SU-DHL-6 (cell line): ENCODE data around the gene DGCR6.
"Not testable (repeated sequence)": the region's sequence is repeated elsewhere in the genome, so short reads cannot be mapped to it uniquely, and the experiment has no call there.

Source experiments
- H2AFZ ChIP-seq: fragments of 200-600 bp; sonication (generic); 2 replicates; pipeline ENCODE4 v1.6.1; 2014; ENCODE audit warnings: low read depth, mild to moderate bottlenecking, moderate library complexity, mixed read lengths, antibody characterized with exemption, low read length; ENCODE audit not compliant: severe bottlenecking
- H3F3A ChIP-seq: fragments of 200-600 bp; shearing (Covaris generic); 2 replicates; pipeline ENCODE4 v1.6.0; 2016; ENCODE audit warnings: antibody characterized with exemption, mild to moderate bottlenecking; ENCODE audit not compliant: insufficient read depth
- H3K27ac ChIP-seq: fragments of 200-600 bp; sonication (generic); 2 replicates; pipeline ENCODE4 v1.5.1; 2016; ENCODE audit warnings: low read depth, mild to moderate bottlenecking, low read length, moderate library complexity, mixed read lengths
- H3K27me3 ChIP-seq: fragments of 200-600 bp; sonication (generic), shearing (Covaris generic); 2 replicates; pipeline ENCODE4 v1.6.0; 2014; ENCODE audit warnings: mild to moderate bottlenecking, low read length
- H3K36me3 ChIP-seq: fragments of 200-600 bp; sonication (generic); 2 replicates; pipeline ENCODE4 v1.6.1; 2014; ENCODE audit warnings: mild to moderate bottlenecking, low read length, mixed read lengths
- H3K4me2 ChIP-seq: fragments of 300-600, 200-600 bp; shearing (Covaris generic), sonication (generic); 2 replicates; pipeline ENCODE4 v1.6.0; 2014; ENCODE audit warnings: low read length, low read depth, mild to moderate bottlenecking; ENCODE audit not compliant: poor library complexity, severe bottlenecking
- H3K4me3 ChIP-seq: fragments of 200-600 bp; sonication (generic); 2 replicates; pipeline ENCODE4 v1.5.1; 2014; ENCODE audit warnings: antibody characterized with exemption, low read length, mild to moderate bottlenecking, mixed read lengths; ENCODE audit not compliant: insufficient read depth, poor library complexity, severe bottlenecking
- H3K79me2 ChIP-seq: fragments of 200-600 bp; sonication (generic); 2 replicates; pipeline ENCODE4 v1.6.1; 2014; ENCODE audit warnings: mild to moderate bottlenecking, low read length, moderate library complexity; ENCODE audit not compliant: insufficient read depth
- H3K9ac ChIP-seq: fragments of 200-600 bp; sonication (generic); 2 replicates; pipeline ENCODE4 v1.7.0; 2014; ENCODE audit warnings: mild to moderate bottlenecking, low read length
- H3K9me2 ChIP-seq: fragments of 200-600 bp; sonication (generic); replicated peaks from 2 replicates; pipeline ENCODE4 v1.6.1; 2014; ENCODE audit warnings: low read length; ENCODE audit not compliant: insufficient read depth
- H3K9me3 ChIP-seq: fragments of 200-600 bp; sonication (generic); 2 replicates; pipeline ENCODE4 v1.6.1; 2014; ENCODE audit warnings: low read length, mixed read lengths; ENCODE audit not compliant: insufficient read depth
- H4K20me1 ChIP-seq: fragments of 200-600 bp; sonication (generic); 2 replicates; pipeline ENCODE4 v1.6.1; 2014; ENCODE audit warnings: low read depth, mild to moderate bottlenecking, antibody characterized with exemption, low read length, moderate library complexity, mixed read lengths
- CTCF ChIP-seq: fragments of 200-600 bp; sonication (generic); IDR thresholded peaks from one replicate; pipeline ENCODE4 v1.5.1; 2017; ENCODE audit warnings: antibody characterized with exemption, mild to moderate bottlenecking, low read length, moderate library complexity; ENCODE audit not compliant: insufficient read depth, poor library complexity, severe bottlenecking
- EZH2phosphoT487 ChIP-seq: fragments of 200-600 bp; sonication (generic), shearing (Covaris generic); conservative IDR thresholded peaks from 2 replicates; pipeline ENCODE4 v1.6.1; 2018; ENCODE audit warnings: mild to moderate bottlenecking, antibody characterized with exemption, low read length, moderate library complexity, mixed read lengths

The DGCR6 gene

GRCh38 chr22:18950141-18950540 lies 44.0 kb downstream of the DGCR6 start:
- no peaks in the 10 kb centered on the region for H3K9me3 ChIP-seq
- H3K9ac ChIP-seq: no peak overlapping the region
- no peak for TF ChIP-seq EZH2phosphoT487
- no peak for TF ChIP-seq CTCF
- no peaks in the 10 kb centered on the region for H3K27me3 ChIP-seq
- no peak overlapping the region for H3K4me3 ChIP-seq
- no peaks in the 10 kb centered on the region for H3K79me2 ChIP-seq
- H3F3A ChIP-seq: no peaks in the 10 kb centered on the region
- H3K36me3 ChIP-seq: no peaks in the 10 kb centered on the region
- no peak overlapping the region for H2AFZ ChIP-seq
- H3K27ac ChIP-seq: no peak overlapping the region
- H3K9me2 ChIP-seq: no peaks in the 10 kb centered on the region
- no peak overlapping the region for H3K4me2 ChIP-seq
- H4K20me1 ChIP-seq: no peaks in the 10 kb centered on the region

- H3K9me3 ChIP-seq: no peaks in the 10 kb centered on the region
- no peaks in the 10 kb centered on the region for H3K36me3 ChIP-seq
- H3K27ac ChIP-seq: no peak overlapping the region
- no peak for TF ChIP-seq EZH2phosphoT487
- no peak for TF ChIP-seq CTCF
- H3K4me3 ChIP-seq: no peak overlapping the region
- H3K4me2 ChIP-seq: no peak overlapping the region
- H3K79me2 ChIP-seq: no peaks in the 10 kb centered on the region
- no peaks in the 10 kb centered on the region for H4K20me1 ChIP-seq
- H2AFZ ChIP-seq: no peak overlapping the region
- no peaks in the 10 kb centered on the region for H3K27me3 ChIP-seq
- H3K9me2 ChIP-seq: no peaks in the 10 kb centered on the region
- H3K9ac ChIP-seq: no peak overlapping the region
- no peaks in the 10 kb centered on the region for H3F3A ChIP-seq
Measured at GRCh38 chr22:18952022-18952421, 45.9 kb downstream of the DGCR6 start.

GRCh38 chr22:18953128-18953527 lies 47.0 kb downstream of the DGCR6 start:
- not testable (repeated sequence) for H3K9ac ChIP-seq, H4K20me1 ChIP-seq, H3K27ac ChIP-seq, H3K9me3 ChIP-seq, H3K79me2 ChIP-seq, H3K9me2 ChIP-seq, H3K4me3 ChIP-seq, H3K4me2 ChIP-seq, H3F3A ChIP-seq, H3K36me3 ChIP-seq, H2AFZ ChIP-seq, H3K27me3 ChIP-seq

GRCh38 chr22:18954303-18954989 lies 48.3 kb downstream of the DGCR6 start:
- not testable (repeated sequence) for H4K20me1 ChIP-seq, H3K4me3 ChIP-seq, H3K9me3 ChIP-seq, H3K27me3 ChIP-seq, H3K9ac ChIP-seq, H3K4me2 ChIP-seq, H3K36me3 ChIP-seq, H3F3A ChIP-seq, H3K79me2 ChIP-seq, H2AFZ ChIP-seq, H3K9me2 ChIP-seq, H3K27ac ChIP-seq
- peak; percentile 32 for TF ChIP-seq CTCF
